Suprapubic skin (tissue), 4 donors: ENCODE data around the gene IL1RAPL2.

Experiments
- EP300 ChIP-seq: sonication (generic); formaldehyde crosslinking; IDR thresholded peaks from one replicate; pipeline ENCODE4 v1.6.1; 2017; ENCODE audit warnings: antibody characterized with exemption
- POLR2A ChIP-seq, 2 donors: fragments of 450-650 bp; IDR thresholded peaks; one replicate each; pipeline ENCODE4 v1.6.1; 2017; ENCODE audit warnings: antibody characterized with exemption in 2 of 2, mild to moderate bottlenecking in 2 of 2, moderate library complexity in 2 of 2
- POLR2AphosphoS5 ChIP-seq, 3 donors: sonication (generic); formaldehyde crosslinking; IDR thresholded peaks; one replicate each; pipeline ENCODE4 v1.6.1; 2017; ENCODE audit warnings: antibody characterized with exemption in 3 of 3
- TF ChIP-seq, protein P1 (sequence below), 2 donors: fragments of 200-600 bp in 1 of 2; fragments of 450-650 bp in 1 of 2; sonication (generic) in 1 of 2; IDR thresholded peaks; one replicate each; pipeline ENCODE4 v1.5.1; 2016 to 2019; ENCODE audit warnings: antibody characterized with exemption in 2 of 2, mild to moderate bottlenecking in 1 of 2, moderate library complexity in 1 of 2

DNA sequence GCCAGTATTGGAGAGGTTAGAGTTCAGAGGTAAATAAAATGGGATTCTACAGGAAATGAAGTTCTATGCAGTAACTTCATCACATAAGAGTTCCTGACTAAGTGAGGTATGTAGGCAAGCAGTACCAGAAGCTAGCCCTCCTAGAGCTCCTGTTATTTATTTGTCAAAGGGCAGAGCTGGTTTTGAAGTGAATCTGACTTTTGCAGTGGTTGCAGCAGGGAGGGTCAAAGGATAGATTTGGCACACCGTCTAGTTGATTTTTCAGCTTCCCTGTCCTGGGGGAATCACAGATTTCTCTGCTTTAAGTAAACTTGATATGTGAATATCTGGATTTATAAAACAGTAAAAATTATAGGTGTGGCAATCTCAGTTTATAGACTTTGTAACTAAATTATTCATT is 130.7 kb downstream of the IL1RAPL2 start:
- TF ChIP-seq, protein P1, sequence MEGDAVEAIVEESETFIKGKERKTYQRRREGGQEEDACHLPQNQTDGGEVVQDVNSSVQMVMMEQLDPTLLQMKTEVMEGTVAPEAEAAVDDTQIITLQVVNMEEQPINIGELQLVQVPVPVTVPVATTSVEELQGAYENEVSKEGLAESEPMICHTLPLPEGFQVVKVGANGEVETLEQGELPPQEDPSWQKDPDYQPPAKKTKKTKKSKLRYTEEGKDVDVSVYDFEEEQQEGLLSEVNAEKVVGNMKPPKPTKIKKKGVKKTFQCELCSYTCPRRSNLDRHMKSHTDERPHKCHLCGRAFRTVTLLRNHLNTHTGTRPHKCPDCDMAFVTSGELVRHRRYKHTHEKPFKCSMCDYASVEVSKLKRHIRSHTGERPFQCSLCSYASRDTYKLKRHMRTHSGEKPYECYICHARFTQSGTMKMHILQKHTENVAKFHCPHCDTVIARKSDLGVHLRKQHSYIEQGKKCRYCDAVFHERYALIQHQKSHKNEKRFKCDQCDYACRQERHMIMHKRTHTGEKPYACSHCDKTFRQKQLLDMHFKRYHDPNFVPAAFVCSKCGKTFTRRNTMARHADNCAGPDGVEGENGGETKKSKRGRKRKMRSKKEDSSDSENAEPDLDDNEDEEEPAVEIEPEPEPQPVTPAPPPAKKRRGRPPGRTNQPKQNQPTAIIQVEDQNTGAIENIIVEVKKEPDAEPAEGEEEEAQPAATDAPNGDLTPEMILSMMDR (IDR thresholded peaks at IDR 0.05), result no peak
- TF ChIP-seq POLR2AphosphoS5 (IDR thresholded peaks at IDR 0.05) (no peak), EP300 (no peak), POLR2A (IDR thresholded peaks at IDR 0.05) (no peak)
